OCI-LY7 (cell line): ENCODE measurements around the gene JCHAIN. TPM values are rescaled to one million over a fixed set of nuclear protein-coding genes. Genes with fewer than 3 reads are reported as not detected.
"Not testable (repeated sequence)": the region's sequence is repeated elsewhere in the genome, so short reads cannot be mapped to it uniquely, and the experiment has no call there.

Experiments
- BruUV-seq: library from RNA; stranded (reverse); fragments of 400-500 nt; replicated peaks from 2 replicates; lab custom pipeline; 2021; lab: Mats Ljungman, UMichigan
- CTCF ChIA-PET: fragments of 300-600 bp; sonication (Branson Sonifier 250); formaldehyde crosslinking; loops from one replicate; lab custom pipeline; 2022; ENCODE audit warnings: antibody characterized with exemption; ENCODE audit not compliant: unreplicated experiment; lab: Charles Lee
- POLR2A ChIA-PET: fragments of 300-600 bp; sonication (Branson Sonifier 250); formaldehyde crosslinking; loops from one replicate; lab custom pipeline; 2022; ENCODE audit warnings: antibody characterized with exemption; lab: Charles Lee
- DNase-seq: peaks from one replicate; pipeline ENCODE4 v3.0.0-alpha.2; 2015; ENCODE audit warnings: low spot score
- H2AFZ ChIP-seq: fragments of 200-600 bp; sonication (generic), shearing (Covaris generic); 2 replicates; pipeline ENCODE4 v1.6.1; 2014; ENCODE audit warnings: mild to moderate bottlenecking, antibody characterized with exemption, low read length, moderate library complexity
- H3K27ac ChIP-seq: fragments of 200-600 bp; sonication (generic); 2 replicates; pipeline ENCODE4 v1.5.1; 2014; ENCODE audit warnings: mixed run types, low read depth, mild to moderate bottlenecking, moderate library complexity, low read length, inconsistent platforms; ENCODE audit not compliant: poor library complexity, severe bottlenecking
- H3K36me3 ChIP-seq: fragments of 200-600 bp; sonication (generic); 2 replicates; pipeline ENCODE4 v1.6.1; 2014; ENCODE audit warnings: mild to moderate bottlenecking, antibody characterized with exemption, low read length, moderate library complexity, mixed read lengths; ENCODE audit not compliant: insufficient read depth
- H3K4me1 ChIP-seq: fragments of 200-600 bp; sonication (generic); 2 replicates; pipeline ENCODE4 v1.5.1; 2014; ENCODE audit warnings: mild to moderate bottlenecking, low read length; ENCODE audit not compliant: insufficient read depth, poor library complexity, severe bottlenecking
- H3K4me2 ChIP-seq: fragments of 200-600 bp; sonication (generic); 2 replicates; pipeline ENCODE4 v1.6.1; 2014; ENCODE audit warnings: mild to moderate bottlenecking, low read length
- H3K4me3 ChIP-seq: fragments of 200-600 bp; sonication (generic); 2 replicates; pipeline ENCODE4 v1.5.1; 2014; ENCODE audit warnings: mild to moderate bottlenecking, low read depth, low read length; ENCODE audit not compliant: poor library complexity, severe bottlenecking
- H3K79me2 ChIP-seq: fragments of 200-600 bp; sonication (generic); 2 replicates; pipeline ENCODE4 v1.6.1; 2016; ENCODE audit warnings: low read depth, mild to moderate bottlenecking, low read length, moderate library complexity, mixed read lengths; ENCODE audit not compliant: insufficient read depth
- H3K9me2 ChIP-seq: fragments of 200-600 bp; sonication (generic); 2 replicates; pipeline ENCODE4 v1.6.1; 2016; ENCODE audit warnings: mild to moderate bottlenecking, low read length, mixed read lengths; ENCODE audit not compliant: insufficient read depth
- H3K9me3 ChIP-seq: fragments of 200-600 bp; sonication (generic); 2 replicates; pipeline ENCODE4 v1.6.1; 2014; ENCODE audit warnings: mild to moderate bottlenecking, mixed run types, low read length, mixed read lengths
- H4K20me1 ChIP-seq: fragments of 200-600 bp; sonication (generic); 2 replicates; pipeline ENCODE4 v1.6.1; 2014; ENCODE audit warnings: mild to moderate bottlenecking, antibody characterized with exemption, low read length, moderate library complexity, mixed read lengths; ENCODE audit not compliant: insufficient read depth
- EZH2phosphoT487 ChIP-seq: fragments of 200-600 bp; sonication (generic); IDR thresholded peaks from 2 replicates; pipeline ENCODE4 v1.6.1; 2018; ENCODE audit warnings: low read depth, borderline replicate concordance, mild to moderate bottlenecking, mixed run types, antibody characterized with exemption, low read length, moderate library complexity, mixed read lengths
- intact Hi-C: fragments of 100-400 bp; cut with micrococcal nuclease; formaldehyde crosslinking; loops from one replicate; pipeline ENCODE4 v1.10.0; 2022; ENCODE audit not compliant: unreplicated experiment
- total RNA-seq, 2 experiments: library from RNA; depleted of rRNA in 1 of 2; stranded (reverse); fragments of >200 nt in 1 of 2; shearing (Covaris generic) in 1 of 2; gene quantifications; 2 replicates each; pipeline ENCODE4 v1.2.3, GENCODE V29; 2014 to 2022
- TF ChIP-seq, protein P1 (sequence below): fragments of 200-600 bp; sonication (generic); conservative IDR thresholded peaks from 2 replicates; pipeline ENCODE4 v1.5.1; 2014; ENCODE audit warnings: mild to moderate bottlenecking, antibody characterized with exemption, low read length, moderate library complexity, mixed read lengths

JCHAIN gene
- total RNA-seq, 2 experiments from 2014 or later, result 1,492 to 1,542 TPM

DNA sequence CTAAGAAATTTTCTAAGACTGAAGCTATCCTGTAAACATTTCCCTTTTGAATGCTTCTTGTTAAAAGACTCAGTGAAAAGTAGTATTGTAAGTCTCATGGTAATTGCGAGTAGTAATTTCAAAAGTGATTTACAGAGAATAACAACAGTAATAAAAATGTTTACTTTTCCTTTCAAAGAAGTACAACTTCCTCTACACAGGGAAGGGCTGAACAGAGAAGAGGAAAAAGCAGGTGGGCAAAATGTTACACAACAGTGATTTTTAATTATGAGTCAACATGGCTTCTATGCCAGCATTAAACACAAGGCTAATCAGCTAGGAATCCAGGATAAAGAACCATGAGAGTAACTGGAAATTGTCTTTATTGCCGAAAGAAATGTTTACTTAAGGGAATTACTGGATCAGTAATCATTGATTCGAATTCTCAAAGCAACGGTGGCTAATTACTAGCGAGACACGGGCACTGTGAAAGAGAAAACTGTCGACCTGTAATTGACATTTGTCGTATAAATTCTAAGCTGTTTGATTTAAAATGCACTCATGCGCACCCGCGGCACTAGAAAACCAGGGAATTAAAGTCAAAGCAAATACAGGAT, 37.4 kb upstream of the JCHAIN start:
- peaks cover 28% of the 10 kb centered on the region; the same call in 1 of the 2 replicates for H3K79me2 ChIP-seq
- intact Hi-C loops, result loop anchor here (1.0 to 2.0 kb wide), 6 partner anchors 15 to 135 kb away; partner anchors contain the start of genes GRSF1 and UTP3

GRCh38 chr4:70702592-70702991, 36.3 kb upstream of the JCHAIN start:
- DNase-seq, CTCF ChIA-PET, H3K9me2 ChIP-seq, H3K27ac ChIP-seq, intact Hi-C loops, H3K36me3 ChIP-seq, H3K4me3 ChIP-seq, H2AFZ ChIP-seq, BruUV-seq, H4K20me1 ChIP-seq, H3K4me2 ChIP-seq, H3K9me3 ChIP-seq: not testable (repeated sequence)
- Histone ChIP-seq H3K79me2 (peaks cover 18% of the 10 kb centered on the region; the same call in 1 of the 2 replicates), H3K4me1 (peaks cover 29% of the 10 kb centered on the region)
- POLR2A ChIA-PET, result interaction anchor here (0.6 to 9.7 kb wide), 5 partner anchors 11 to 134 kb away, joined by 3 to 127 read pairs (median 13); partner anchors contain the start of genes JCHAIN and UTP3

More for the DNA sequence above, 37.4 kb upstream of the JCHAIN start:
- H3K9me3 ChIP-seq, result no peaks in the 10 kb centered on the region
- ChIA-PET CTCF (interaction anchor here (0.8 to 3.9 kb wide), 5 partner anchors 13 to 89 kb away, joined by 4 to 18 read pairs (median 6); no protein-coding TSS in a partner anchor), POLR2A (interaction anchor here (0.6 to 9.7 kb wide), 18 partner anchors 11 to 291 kb away, joined by 3 to 127 read pairs (median 4); partner anchors contain the start of genes JCHAIN and UTP3)
- TF ChIP-seq, protein P1, sequence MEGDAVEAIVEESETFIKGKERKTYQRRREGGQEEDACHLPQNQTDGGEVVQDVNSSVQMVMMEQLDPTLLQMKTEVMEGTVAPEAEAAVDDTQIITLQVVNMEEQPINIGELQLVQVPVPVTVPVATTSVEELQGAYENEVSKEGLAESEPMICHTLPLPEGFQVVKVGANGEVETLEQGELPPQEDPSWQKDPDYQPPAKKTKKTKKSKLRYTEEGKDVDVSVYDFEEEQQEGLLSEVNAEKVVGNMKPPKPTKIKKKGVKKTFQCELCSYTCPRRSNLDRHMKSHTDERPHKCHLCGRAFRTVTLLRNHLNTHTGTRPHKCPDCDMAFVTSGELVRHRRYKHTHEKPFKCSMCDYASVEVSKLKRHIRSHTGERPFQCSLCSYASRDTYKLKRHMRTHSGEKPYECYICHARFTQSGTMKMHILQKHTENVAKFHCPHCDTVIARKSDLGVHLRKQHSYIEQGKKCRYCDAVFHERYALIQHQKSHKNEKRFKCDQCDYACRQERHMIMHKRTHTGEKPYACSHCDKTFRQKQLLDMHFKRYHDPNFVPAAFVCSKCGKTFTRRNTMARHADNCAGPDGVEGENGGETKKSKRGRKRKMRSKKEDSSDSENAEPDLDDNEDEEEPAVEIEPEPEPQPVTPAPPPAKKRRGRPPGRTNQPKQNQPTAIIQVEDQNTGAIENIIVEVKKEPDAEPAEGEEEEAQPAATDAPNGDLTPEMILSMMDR, result no peak
- no peak for TF ChIP-seq EZH2phosphoT487
- H3K36me3 ChIP-seq, result no peaks in the 10 kb centered on the region
- peak; percentile 44 for DNase-seq
- peak overlapping the region; percentile 90 for H3K4me3 ChIP-seq
- TSS peak; percentile 93 for BruUV-seq
- peak overlapping the region; percentile 77 for H3K27ac ChIP-seq
- peak overlapping the region; percentile 76 for H2AFZ ChIP-seq
- H3K4me1 ChIP-seq, result peaks cover 29% of the 10 kb centered on the region
- no peaks in the 10 kb centered on the region for H4K20me1 ChIP-seq
- H3K9me2 ChIP-seq, result no peaks in the 10 kb centered on the region
- peak overlapping the region; percentile 89 for H3K4me2 ChIP-seq

DNA sequence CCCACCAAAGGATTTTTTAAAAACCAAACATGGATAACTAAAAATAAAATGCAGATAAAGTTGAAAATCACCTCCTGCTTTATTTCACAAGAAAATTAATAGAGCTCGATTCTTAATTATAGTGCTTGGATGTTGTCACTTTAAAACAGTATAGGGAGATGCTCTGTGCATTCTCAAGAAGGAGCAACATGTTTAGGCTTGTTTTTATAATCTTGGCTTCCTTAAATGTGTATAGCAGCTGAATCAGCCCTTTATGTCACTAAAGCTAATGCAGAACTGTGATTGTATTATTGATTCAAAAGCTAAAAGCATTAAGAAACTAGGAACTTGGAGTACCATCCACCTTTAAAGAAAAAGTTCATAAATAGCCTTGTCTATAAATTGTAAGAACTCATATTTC, 35.0 kb upstream of the JCHAIN start:
- no TSS peak for BruUV-seq
- Histone ChIP-seq H3K9me3 (no peaks in the 10 kb centered on the region), H3K79me2 (peaks cover 5% of the 10 kb centered on the region; the same call in 1 of the 2 replicates), H3K4me1 (peaks cover 17% of the 10 kb centered on the region), H3K36me3 (no peaks in the 10 kb centered on the region), H4K20me1 (no peaks in the 10 kb centered on the region), H3K9me2 (no peaks in the 10 kb centered on the region), H3K27ac (no peak overlapping the region), H3K4me2 (no peak overlapping the region), H3K4me3 (no peak overlapping the region), H2AFZ (no peak overlapping the region)
- DNase-seq, result no peak
- CTCF ChIA-PET, result no interaction called here
- TF ChIP-seq EZH2phosphoT487, result no peak
- TF ChIP-seq, protein P1, result no peak
- intact Hi-C loops, result no loop called here
- POLR2A ChIA-PET, result interaction anchor here (1.5 to 9.7 kb wide), 3 partner anchors 10 to 23 kb away, joined by 3 to 127 read pairs (median 5); partner anchors contain the start of gene UTP3
